ENCODE results near the gene CEP350.

CEP350 gene

GRCh38 chr1:180062452-180062971 is 107.9 kb downstream of the CEP350 start:
- DNase-seq: no peak

- no peak for DNase-seq
Measured at GRCh38 chr1:180065408-180065807, 110.8 kb downstream of the CEP350 start.

GRCh38 chr1:180066150-180066549 is 111.5 kb downstream of the CEP350 start:
- no peak for DNase-seq

GRCh38 chr1:180070286-180070685 is 115.7 kb downstream of the CEP350 start:
- DNase-seq: no peak

- DNase-seq: no peak
Measured at GRCh38 chr1:180071759-180072158, 117.1 kb downstream of the CEP350 start.

GRCh38 chr1:180080439-180080838 is 125.8 kb downstream of the CEP350 start:
- no peak for DNase-seq

- DNase-seq: no peak
Measured at GRCh38 chr1:180081474-180081873, 126.9 kb downstream of the CEP350 start.

GRCh38 chr1:180083164-180083563 is 128.6 kb downstream of the CEP350 start:
- DNase-seq: no peak

- no peak for DNase-seq
Measured at GRCh38 chr1:180084867-180085266, 130.3 kb downstream of the CEP350 start.

GRCh38 chr1:180085331-180085730 is 130.7 kb downstream of the CEP350 start:
- no peak for DNase-seq

GRCh38 chr1:180092931-180093650 is 138.5 kb downstream of the CEP350 start:
- no peak for DNase-seq

- DNase-seq: no peak
Measured at GRCh38 chr1:180094705-180095295, 140.2 kb downstream of the CEP350 start.

GRCh38 chr1:180096584-180097325 is 142.1 kb downstream of the CEP350 start:
- no peak for DNase-seq

GRCh38 chr1:180097326-180097605 is 142.7 kb downstream of the CEP350 start:
- DNase-seq: no peak

- no peak for DNase-seq
Measured at GRCh38 chr1:180101411-180101810, 146.8 kb downstream of the CEP350 start.

GRCh38 chr1:180103819-180104218 is 149.2 kb downstream of the CEP350 start:
- DNase-seq: no peak

GRCh38 chr1:180112091-180112490 is 157.5 kb downstream of the CEP350 start:
- DNase-seq: no peak

- no peak for DNase-seq
Measured at GRCh38 chr1:180112984-180113647, 158.5 kb downstream of the CEP350 start.

GRCh38 chr1:180114396-180114945 is 159.9 kb downstream of the CEP350 start:
- DNase-seq: no peak

GRCh38 chr1:180116964-180117763 is 162.6 kb downstream of the CEP350 start:
- no peak for DNase-seq

- DNase-seq: no peak
Measured at GRCh38 chr1:180117764-180118116, 163.1 kb downstream of the CEP350 start.

- DNase-seq: no peak
Measured at GRCh38 chr1:180119837-180120236, 165.2 kb downstream of the CEP350 start.

All from stimulated activated naive CD4-positive, alpha-beta T cell treated with Interleukin-2 at 50 U/mL for 16 hours (primary cell).